Subcutaneous abdominal adipose tissue (tissue), 5 donors: ENCODE measurements around the gene MAPK8IP1.
"Not testable (repeated sequence)": the region's sequence is repeated elsewhere in the genome, so short reads cannot be mapped to it uniquely, and the experiment has no call there.

ENCODE experiments used
- H3K27ac ChIP-seq: one replicate; pipeline ENCODE4 v1.7.0; 2013; ENCODE audit warnings: low read depth, mild to moderate bottlenecking, inconsistent platforms, low read length, moderate library complexity
- H3K27me3 ChIP-seq, 5 donors: one replicate each; pipeline ENCODE4 v1.7.0; 2013; ENCODE audit warnings: low read length in 5 of 5, inconsistent platforms in 1 of 5; ENCODE audit not compliant: control insufficient read depth in 5 of 5, insufficient read depth in 4 of 5
- H3K36me3 ChIP-seq, 5 donors: one replicate each; pipeline ENCODE4 v1.7.0; 2013; ENCODE audit warnings: low read length in 5 of 5; ENCODE audit not compliant: control insufficient read depth in 5 of 5, insufficient read depth in 5 of 5
- H3K4me1 ChIP-seq, 5 donors: one replicate each; pipeline ENCODE4 v1.7.0; 2013; ENCODE audit warnings: low read length in 5 of 5, mild to moderate bottlenecking in 3 of 5, moderate library complexity in 1 of 5; ENCODE audit not compliant: control insufficient read depth in 5 of 5, insufficient read depth in 5 of 5
- H3K4me3 ChIP-seq, 5 donors: one replicate each; pipeline ENCODE4 v1.7.0; 2013; ENCODE audit warnings: low read length in 5 of 5, low read depth in 1 of 5
- H3K9ac ChIP-seq, 5 donors: one replicate each; pipeline ENCODE4 v1.7.0; 2013; ENCODE audit warnings: low read length in 5 of 5, mild to moderate bottlenecking in 4 of 5, moderate library complexity in 3 of 5
- H3K9me3 ChIP-seq, 5 donors: one replicate each; pipeline ENCODE4 v1.7.0; 2013; ENCODE audit warnings: low read length in 5 of 5; ENCODE audit not compliant: control insufficient read depth in 5 of 5
- donor health status: healthy.
- donor health status: healthy.
- donor health status: healthy.
- donor health status: healthy.
- donor health status: healthy.

Gene MAPK8IP1

GRCh38 chr11:45899448-45900174, 14.2 kb downstream of the MAPK8IP1 start:
- peaks cover 0 to 20% (median 11%) of the 10 kb centered on the region in 5 donors for H3K36me3 ChIP-seq
- H3K9ac ChIP-seq, result no peak overlapping the region
- H3K4me1 ChIP-seq, result peaks cover 0 to 25% (median 23%) of the 10 kb centered on the region in 5 donors
- peaks cover 0 to 19% (median 6%) of the 10 kb centered on the region in 5 donors for H3K27me3 ChIP-seq
- no peak overlapping the region for H3K27ac ChIP-seq
- H3K4me3 ChIP-seq, result peak overlapping the region in 3 of 5 donors; percentile 49 to 63 (median 63)
- no peaks in the 10 kb centered on the region for H3K9me3 ChIP-seq

- H3K9me3 ChIP-seq, H3K27ac ChIP-seq: not testable (repeated sequence)
- Histone ChIP-seq H3K36me3 (peaks cover 0 to 26% (median 12%) of the 10 kb centered on the region in 5 donors), H3K9ac (peak overlapping the region in 3 of 5 donors; percentile 19 to 66 (median 23)), H3K27me3 (peaks cover 0 to 19% (median 6%) of the 10 kb centered on the region in 5 donors), H3K4me3 (peak overlapping the region; percentile 55 to 71 (median 63)), H3K4me1 (peaks cover 0 to 25% (median 23%) of the 10 kb centered on the region in 5 donors)
These were observed 14.8 kb downstream of the MAPK8IP1 start for GRCh38 chr11:45900175-45900800.

GRCh38 chr11:45900916-45901617, 15.6 kb downstream of the MAPK8IP1 start:
- peaks cover 0 to 16% (median 1%) of the 10 kb centered on the region in 5 donors for H3K27me3 ChIP-seq
- no peak overlapping the region for H3K27ac ChIP-seq
- peak overlapping the region in 3 of 5 donors; percentile 19 to 66 (median 23) for H3K9ac ChIP-seq

GRCh38 chr11:45901626-45902025, 16.2 kb downstream of the MAPK8IP1 start:
- Histone ChIP-seq H3K27ac (no peak overlapping the region), H3K9me3 (no peaks in the 10 kb centered on the region), H3K4me1 (peaks cover 0 to 25% (median 23%) of the 10 kb centered on the region in 5 donors), H3K9ac (no peak overlapping the region), H3K27me3 (peaks cover 0 to 16% (median 0%) of the 10 kb centered on the region in 5 donors), H3K36me3 (peaks cover 0 to 28% (median 12%) of the 10 kb centered on the region in 5 donors), H3K4me3 (peak overlapping the region in 1 of 5 donors; percentile 22)

More at GRCh38 chr11:45900916-45901617, 15.6 kb downstream of the MAPK8IP1 start:
- peaks cover 0 to 25% (median 23%) of the 10 kb centered on the region in 5 donors for H3K4me1 ChIP-seq
- H3K4me3 ChIP-seq, result peak overlapping the region; percentile 55 to 71 (median 63)
- no peaks in the 10 kb centered on the region for H3K9me3 ChIP-seq
- H3K36me3 ChIP-seq, result peaks cover 0 to 28% (median 12%) of the 10 kb centered on the region in 5 donors

- Histone ChIP-seq H3K4me3 (no peak overlapping the region), H3K9ac (no peak overlapping the region), H3K4me1 (peaks cover 0 to 25% (median 23%) of the 10 kb centered on the region in 5 donors), H3K36me3 (peaks cover 0 to 28% (median 12%) of the 10 kb centered on the region in 5 donors), H3K9me3 (no peaks in the 10 kb centered on the region), H3K27ac (no peak overlapping the region), H3K27me3 (peaks cover 0 to 14% (median 0%) of the 10 kb centered on the region in 5 donors)
These were observed 17.3 kb downstream of the MAPK8IP1 start for GRCh38 chr11:45902452-45903380.

- Histone ChIP-seq H3K27ac (no peak overlapping the region), H3K36me3 (peaks cover 0 to 35% (median 15%) of the 10 kb centered on the region in 5 donors), H3K9me3 (no peaks in the 10 kb centered on the region), H3K27me3 (no peaks in the 10 kb centered on the region), H3K9ac (no peak overlapping the region), H3K4me3 (no peak overlapping the region), H3K4me1 (peaks cover 0 to 17% (median 16%) of the 10 kb centered on the region in 5 donors)
These were observed 19.0 kb downstream of the MAPK8IP1 start for GRCh38 chr11:45904309-45904915.

- Histone ChIP-seq H3K36me3 (peaks cover 0 to 41% (median 22%) of the 10 kb centered on the region in 5 donors), H3K4me1 (peaks cover 0 to 13% (median 12%) of the 10 kb centered on the region in 5 donors), H3K27ac (no peak overlapping the region), H3K4me3 (no peak overlapping the region), H3K9me3 (no peaks in the 10 kb centered on the region), H3K27me3 (no peaks in the 10 kb centered on the region), H3K9ac (no peak overlapping the region)
These were observed 19.6 kb downstream of the MAPK8IP1 start for GRCh38 chr11:45905095-45905494.

- H3K4me1 ChIP-seq, H3K4me3 ChIP-seq, H3K27ac ChIP-seq, H3K27me3 ChIP-seq, H3K9me3 ChIP-seq, H3K9ac ChIP-seq: not testable (repeated sequence)
- H3K36me3 ChIP-seq, result peaks cover 0 to 46% (median 27%) of the 10 kb centered on the region in 5 donors
These were observed 20.1 kb downstream of the MAPK8IP1 start for GRCh38 chr11:45905576-45905975.
